Stomach (tissue), 4 donors: ENCODE data around the gene MNAT1.

Experiments used
- EP300 ChIP-seq: sonication (generic); formaldehyde crosslinking; IDR thresholded peaks from one replicate; pipeline ENCODE4 v1.6.1; 2017; ENCODE audit warnings: antibody characterized with exemption
- POLR2A ChIP-seq, 4 donors: fragments of 450-650 bp; IDR thresholded peaks; one replicate each; pipeline ENCODE4 v1.6.1; 2016; ENCODE audit warnings: antibody characterized with exemption in 4 of 4, control low read depth in 2 of 4, mild to moderate bottlenecking in 1 of 4, moderate library complexity in 1 of 4
- POLR2AphosphoS5 ChIP-seq, 3 donors: sonication (generic); formaldehyde crosslinking; IDR thresholded peaks; one replicate each; pipeline ENCODE4 v1.6.1; 2016; ENCODE audit warnings: antibody characterized with exemption in 3 of 3
- TF ChIP-seq, protein P1 (sequence below), 7 experiments: fragments of 450-650 bp in 4 of 7; fragments of 200-600 bp in 3 of 7; sonication (generic) in 3 of 7; IDR thresholded peaks; one replicate each; pipeline ENCODE4 v1.5.1; 2016 to 2019; ENCODE audit warnings: antibody characterized with exemption in 7 of 7, control low read depth in 2 of 7, mild to moderate bottlenecking in 1 of 7

DNA sequence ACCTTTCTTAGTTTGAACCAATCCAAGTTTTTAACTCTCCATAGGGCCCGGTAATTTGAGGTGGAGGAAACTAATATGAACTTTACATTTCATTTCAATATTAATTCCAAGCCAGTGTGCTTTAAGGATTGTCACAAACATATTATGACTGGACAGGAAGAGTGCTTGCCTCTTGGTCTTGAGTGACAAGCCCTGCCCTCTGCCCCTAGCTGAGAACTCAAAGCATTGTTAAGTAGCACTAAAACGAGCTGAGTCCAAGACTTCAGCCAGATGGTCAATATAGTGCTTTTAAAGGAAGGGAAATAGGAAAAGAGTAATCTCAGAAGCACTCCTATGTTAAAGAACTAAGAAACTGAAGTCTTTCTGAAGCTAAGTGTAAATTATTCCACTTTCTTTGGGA, 229.2 kb downstream of the MNAT1 start:
- no peak for TF ChIP-seq POLR2A (IDR thresholded peaks at IDR 0.05)
- TF ChIP-seq, protein P1, sequence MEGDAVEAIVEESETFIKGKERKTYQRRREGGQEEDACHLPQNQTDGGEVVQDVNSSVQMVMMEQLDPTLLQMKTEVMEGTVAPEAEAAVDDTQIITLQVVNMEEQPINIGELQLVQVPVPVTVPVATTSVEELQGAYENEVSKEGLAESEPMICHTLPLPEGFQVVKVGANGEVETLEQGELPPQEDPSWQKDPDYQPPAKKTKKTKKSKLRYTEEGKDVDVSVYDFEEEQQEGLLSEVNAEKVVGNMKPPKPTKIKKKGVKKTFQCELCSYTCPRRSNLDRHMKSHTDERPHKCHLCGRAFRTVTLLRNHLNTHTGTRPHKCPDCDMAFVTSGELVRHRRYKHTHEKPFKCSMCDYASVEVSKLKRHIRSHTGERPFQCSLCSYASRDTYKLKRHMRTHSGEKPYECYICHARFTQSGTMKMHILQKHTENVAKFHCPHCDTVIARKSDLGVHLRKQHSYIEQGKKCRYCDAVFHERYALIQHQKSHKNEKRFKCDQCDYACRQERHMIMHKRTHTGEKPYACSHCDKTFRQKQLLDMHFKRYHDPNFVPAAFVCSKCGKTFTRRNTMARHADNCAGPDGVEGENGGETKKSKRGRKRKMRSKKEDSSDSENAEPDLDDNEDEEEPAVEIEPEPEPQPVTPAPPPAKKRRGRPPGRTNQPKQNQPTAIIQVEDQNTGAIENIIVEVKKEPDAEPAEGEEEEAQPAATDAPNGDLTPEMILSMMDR (IDR thresholded peaks at IDR 0.05) = no peak
- no peak for TF ChIP-seq POLR2AphosphoS5 (IDR thresholded peaks at IDR 0.05)
- TF ChIP-seq EP300 = no peak
